Neutrophil (primary cell): ENCODE results near the gene FAAP100.
"Not testable (repeated sequence)": the region's sequence is repeated elsewhere in the genome, so short reads cannot be mapped to it uniquely, and the experiment has no call there.

Experiments
- H3K27ac ChIP-seq: fragments of 200-600 bp; sonication (generic); 2 replicates; pipeline ENCODE4 v1.5.1; 2016; ENCODE audit warnings: mild to moderate bottlenecking, moderate library complexity
- H3K27me3 ChIP-seq: fragments of 200-600 bp; sonication (generic); 2 replicates; pipeline ENCODE4 v1.6.0; 2016; ENCODE audit warnings: mild to moderate bottlenecking
- H3K36me3 ChIP-seq: fragments of 200-600 bp; sonication (generic); 2 replicates; pipeline ENCODE4 v1.5.1; 2017
- H3K4me1 ChIP-seq, 2 experiments: fragments of 200-600 bp in 1 of 2; sonication (generic) in 1 of 2; 1 replicate in 1 of 2; 2 replicates in 1 of 2; pipeline versions ENCODE4 v1.5.1 to v1.6.1; 2013 to 2016; ENCODE audit warnings: low read depth in 1 of 2, low read length in 1 of 2, mild to moderate bottlenecking in 1 of 2, moderate library complexity in 1 of 2; ENCODE audit not compliant: control insufficient read depth in 1 of 2, insufficient read depth in 1 of 2
- H3K4me3 ChIP-seq, 2 experiments: fragments of 200-600 bp in 1 of 2; sonication (generic) in 1 of 2; 1 replicate in 1 of 2; 2 replicates in 1 of 2; pipeline ENCODE4 v1.5.1; 2013 to 2016; ENCODE audit warnings: low read depth in 1 of 2, low read length in 1 of 2, mild to moderate bottlenecking in 1 of 2, moderate library complexity in 1 of 2
- H3K9me3 ChIP-seq: fragments of 200-600 bp; sonication (generic); 2 replicates; pipeline ENCODE4 v1.5.1; 2016
- CTCF ChIP-seq: fragments of 200-600 bp; sonication (generic); IDR thresholded peaks from 2 replicates; pipeline ENCODE4 v1.5.1; 2016; ENCODE audit warnings: antibody characterized with exemption

FAAP100 gene

GRCh38 chr17:81532490-81533287 lies 19.5 kb downstream of the FAAP100 start:
- Histone ChIP-seq H3K4me1 (no peaks in the 10 kb centered on the region), H3K27ac (no peak overlapping the region), H3K27me3 (peaks cover 84% of the 10 kb centered on the region), H3K9me3 (no peaks in the 10 kb centered on the region), H3K36me3 (no peaks in the 10 kb centered on the region), H3K4me3 (no peak overlapping the region)
- TF ChIP-seq CTCF: no peak

GRCh38 chr17:81531998-81532404 lies 20.2 kb downstream of the FAAP100 start:
- not testable (repeated sequence) for H3K27ac ChIP-seq, H3K9me3 ChIP-seq, H3K4me3 ChIP-seq, H3K36me3 ChIP-seq, H3K4me1 ChIP-seq
- peaks cover 84% of the 10 kb centered on the region for H3K27me3 ChIP-seq

- not testable (repeated sequence) for H3K4me3 ChIP-seq, H3K27ac ChIP-seq, H3K4me1 ChIP-seq, H3K36me3 ChIP-seq, H3K9me3 ChIP-seq
- H3K27me3 ChIP-seq: peaks cover 82% of the 10 kb centered on the region
Observed at GRCh38 chr17:81531013-81531412, 21.1 kb downstream of the FAAP100 start.

GRCh38 chr17:81529437-81529803 lies 22.7 kb downstream of the FAAP100 start:
- H3K36me3 ChIP-seq: no peaks in the 10 kb centered on the region
- peaks cover 73% of the 10 kb centered on the region for H3K27me3 ChIP-seq
- H3K4me1 ChIP-seq: no peaks in the 10 kb centered on the region
- no peak overlapping the region for H3K27ac ChIP-seq
- H3K9me3 ChIP-seq: no peaks in the 10 kb centered on the region
- no peak overlapping the region for H3K4me3 ChIP-seq
- no peak for TF ChIP-seq CTCF

GRCh38 chr17:81528651-81529436 lies 23.3 kb downstream of the FAAP100 start:
- peaks cover 73% of the 10 kb centered on the region for H3K27me3 ChIP-seq
- H3K4me3 ChIP-seq: no peak overlapping the region
- no peak for TF ChIP-seq CTCF

GRCh38 chr17:81528384-81528650 lies 23.8 kb downstream of the FAAP100 start:
- Histone ChIP-seq H3K4me3 (no peak overlapping the region), H3K36me3 (no peaks in the 10 kb centered on the region), H3K27ac (no peak overlapping the region), H3K9me3 (no peaks in the 10 kb centered on the region), H3K4me1 (no peaks in the 10 kb centered on the region), H3K27me3 (peaks cover 73% of the 10 kb centered on the region)
- TF ChIP-seq CTCF: no peak

More at GRCh38 chr17:81528651-81529436, 23.3 kb downstream of the FAAP100 start:
- Histone ChIP-seq H3K36me3 (no peaks in the 10 kb centered on the region), H3K9me3 (no peaks in the 10 kb centered on the region), H3K4me1 (no peaks in the 10 kb centered on the region), H3K27ac (no peak overlapping the region)
